Ishikawa (cell line): Measurements from ENCODE around the gene HLCS.

ENCODE experiments used
- EP300 ChIP-seq: IDR thresholded peaks from 2 replicates; pipeline ENCODE4 v1.6.1; 2012; ENCODE audit warnings: borderline replicate concordance
- YY1 ChIP-seq: IDR thresholded peaks from 2 replicates; pipeline ENCODE4 v1.6.1; 2012; ENCODE audit warnings: low read depth

GRCh38 chr21:36866419-36866818 lies 100.0 kb downstream of the HLCS start:
- no peak for TF ChIP-seq EP300
- TF ChIP-seq YY1: no peak
